Hematopoietic multipotent progenitor cell treated with erythropoietin and hydrocortisone succinate and interleukin-3 and kit ligand, for 8 days (in vitro differentiated cells): Measurements from ENCODE around the gene CCL16.

ENCODE experiments used
- DNase-seq: peaks from one replicate; pipeline ENCODE4 v3.0.0-alpha.2; 2015

Gene CCL16

DNA sequence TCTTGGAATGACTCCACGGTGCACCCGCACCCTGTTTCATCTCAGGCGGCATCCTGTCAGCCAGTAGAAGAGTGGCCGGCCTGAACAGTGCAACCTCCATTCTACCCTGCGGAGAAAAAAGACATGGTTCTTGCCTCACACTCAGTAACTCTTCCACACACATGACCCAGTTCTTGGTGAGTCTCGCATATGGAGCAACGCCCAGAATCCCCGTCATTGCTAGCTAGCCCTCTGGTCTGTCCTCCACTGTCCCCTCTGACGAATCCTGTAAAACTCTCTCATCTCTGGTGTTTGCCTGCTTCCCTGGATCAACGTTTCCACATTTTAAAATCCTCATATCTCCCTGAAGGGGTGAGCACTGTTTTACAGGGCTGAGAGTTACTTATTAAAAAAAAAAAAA is 46.5 kb downstream of the CCL16 start:
- no peak for DNase-seq

DNA sequence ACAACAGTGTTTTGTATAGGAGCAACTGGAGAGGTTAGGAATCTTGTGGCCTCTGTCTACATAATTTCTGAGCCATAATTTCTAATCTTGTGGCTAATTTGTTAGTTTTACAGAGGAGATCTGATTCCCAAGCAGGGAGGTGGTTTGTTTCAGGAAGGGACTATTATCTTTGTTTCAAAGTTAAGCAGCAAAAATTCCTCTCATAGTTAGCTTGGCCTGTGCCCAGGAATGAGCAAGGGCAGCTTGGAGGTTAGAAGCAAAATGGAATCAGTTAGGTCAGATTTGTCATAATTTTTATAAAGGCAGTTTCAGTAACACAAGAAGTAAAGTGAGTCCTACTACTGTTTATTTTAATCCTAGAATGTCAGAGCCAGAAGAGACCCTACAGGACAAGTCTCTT is 48.7 kb downstream of the CCL16 start:
- DNase-seq, result no peak

GRCh38 chr17:35931794-35932425 is 49.4 kb downstream of the CCL16 start:
- DNase-seq, result no peak

GRCh38 chr17:35930211-35931065 is 50.9 kb downstream of the CCL16 start, which contains the start of gene RDM1:
Gene RDM1 (minus strand): TSS chr17:35930773. CDS start chr17:35930727, 46 bp downstream.
- DNase-seq, result peak; percentile 89

- no peak for DNase-seq
These were observed 53.6 kb downstream of the CCL16 start for GRCh38 chr17:35927714-35928113.
